HUES64 (cell line): Measurements from ENCODE around the gene TBL1Y.

Experiments
- H3K27ac ChIP-seq: 2 replicates; pipeline ENCODE4 v1.7.0; 2013; ENCODE audit warnings: low read depth, low read length, inconsistent platforms
- H3K27me3 ChIP-seq: 2 replicates; pipeline ENCODE4 v1.6.1; 2013; ENCODE audit warnings: mild to moderate bottlenecking, low read length; ENCODE audit not compliant: insufficient read depth
- H3K36me3 ChIP-seq: 2 replicates; pipeline ENCODE4 v1.6.1; 2013; ENCODE audit warnings: mild to moderate bottlenecking, low read length; ENCODE audit not compliant: insufficient read depth
- H3K4me1 ChIP-seq: 2 replicates; pipeline ENCODE4 v1.6.1; 2013; ENCODE audit warnings: mild to moderate bottlenecking, low read length, moderate library complexity; ENCODE audit not compliant: insufficient read depth
- H3K4me3 ChIP-seq: 2 replicates; pipeline ENCODE4 v1.5.1; 2013; ENCODE audit warnings: mild to moderate bottlenecking, low read length, moderate library complexity
- H3K9ac ChIP-seq: 2 replicates; pipeline ENCODE4 v1.6.1; 2013; ENCODE audit warnings: mild to moderate bottlenecking, low read depth, low read length
- H3K9me3 ChIP-seq: 2 replicates; pipeline ENCODE4 v1.6.1; 2013; ENCODE audit warnings: low read depth, low read length; ENCODE audit not compliant: insufficient read depth
- WGBS: fragments of 150-250, 120-280 bp; methylation state at CpG from one replicate; pipeline ENCODE4 v1.1.7; 2013; ENCODE audit warnings: missing lambda C conversion rate; 5-methylcytosine and 5-hydroxymethylcytosine counted together

TBL1Y gene

GRCh38 chrY:6972271-6972887 is 61.9 kb downstream of the TBL1Y start:
- Histone ChIP-seq H3K27me3 (no peaks in the 10 kb centered on the region), H3K36me3 (no peaks in the 10 kb centered on the region), H3K4me3 (no peak overlapping the region), H3K9me3 (no peaks in the 10 kb centered on the region), H3K27ac (no peak overlapping the region), H3K4me1 (no peaks in the 10 kb centered on the region), H3K9ac (no peak overlapping the region)
- 63% methylated on average over 4 of the region's 4 CpGs for WGBS

DNA sequence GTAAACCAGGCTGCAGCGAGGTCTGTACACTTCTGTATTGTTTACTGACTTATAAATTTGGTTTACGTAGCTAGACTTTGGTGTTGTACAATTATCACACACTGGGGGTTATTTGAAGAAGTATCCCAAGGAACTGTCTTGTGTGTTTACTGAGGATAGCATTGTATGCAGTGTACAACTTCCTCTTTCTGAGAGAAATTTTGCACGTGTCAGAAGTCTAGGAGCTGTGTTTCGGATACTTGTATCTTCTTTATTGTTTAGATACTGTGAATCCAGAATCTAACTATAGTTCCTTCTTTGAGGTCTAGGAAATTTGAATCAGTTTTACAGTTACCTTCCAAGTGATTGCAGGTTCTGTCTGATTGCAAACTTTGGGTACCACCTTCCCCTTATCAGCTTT is 64.5 kb downstream of the TBL1Y start:
- 96% methylated on average over 3 of the region's 4 CpGs for WGBS
- no peak overlapping the region for H3K27ac ChIP-seq
- no peaks in the 10 kb centered on the region for H3K27me3 ChIP-seq
- H3K4me1 ChIP-seq: no peaks in the 10 kb centered on the region
- no peak overlapping the region for H3K9ac ChIP-seq
- no peak overlapping the region for H3K4me3 ChIP-seq
- H3K9me3 ChIP-seq: no peaks in the 10 kb centered on the region
- no peaks in the 10 kb centered on the region for H3K36me3 ChIP-seq

- H3K9me3 ChIP-seq: no peaks in the 10 kb centered on the region
- no peak overlapping the region for H3K9ac ChIP-seq
- WGBS: 91% methylated on average over 5 of the region's 5 CpGs
- no peaks in the 10 kb centered on the region for H3K27me3 ChIP-seq
- H3K4me1 ChIP-seq: no peaks in the 10 kb centered on the region
- no peaks in the 10 kb centered on the region for H3K36me3 ChIP-seq
- H3K4me3 ChIP-seq: no peak overlapping the region
- no peak overlapping the region for H3K27ac ChIP-seq
Observed at GRCh38 chrY:6977783-6978182, 67.3 kb downstream of the TBL1Y start.

DNA sequence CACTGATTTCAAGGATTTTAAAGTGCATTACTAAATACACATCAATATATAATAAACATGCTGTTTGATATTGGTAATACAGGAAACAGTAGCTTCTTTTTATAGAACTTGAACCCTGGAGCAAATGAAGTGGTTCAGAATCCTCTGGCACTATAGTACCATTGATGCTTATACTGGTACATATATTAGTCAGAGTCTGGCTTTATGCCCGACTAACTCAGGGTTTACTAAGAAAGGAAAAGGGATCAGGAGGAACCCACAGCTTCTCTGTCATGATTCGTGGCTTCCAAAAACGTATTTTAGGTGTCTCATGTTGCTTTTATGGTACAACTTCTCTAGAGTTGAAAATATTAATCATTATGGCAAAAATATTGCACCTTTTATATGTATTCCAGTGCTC is 72.7 kb downstream of the TBL1Y start:
- no peaks in the 10 kb centered on the region for H3K36me3 ChIP-seq
- H3K9ac ChIP-seq: no peak overlapping the region
- H3K4me1 ChIP-seq: no peaks in the 10 kb centered on the region
- no peaks in the 10 kb centered on the region for H3K27me3 ChIP-seq
- no peak overlapping the region for H3K27ac ChIP-seq
- no peaks in the 10 kb centered on the region for H3K9me3 ChIP-seq
- WGBS: 91% methylated on average over 3 of the region's 3 CpGs
- H3K4me3 ChIP-seq: no peak overlapping the region

DNA sequence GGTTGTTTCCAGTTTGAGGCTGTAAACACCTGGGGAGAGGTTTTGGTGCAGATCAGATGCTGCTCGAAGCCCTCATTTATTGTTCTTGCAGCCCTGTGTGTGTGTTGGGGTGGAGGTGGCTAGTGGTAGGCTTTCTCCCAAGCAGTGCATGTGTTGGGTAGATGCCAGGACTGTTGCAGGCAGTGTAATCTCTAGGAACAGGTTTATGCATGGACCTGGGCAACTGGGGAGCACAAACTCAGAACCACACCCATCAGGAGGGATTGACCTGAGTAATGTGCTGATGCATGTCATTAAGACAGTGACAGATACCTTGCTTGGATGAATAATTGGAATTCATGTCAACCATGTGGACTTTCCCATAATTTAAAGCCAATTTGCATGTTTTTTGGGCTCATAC is 77.3 kb downstream of the TBL1Y start:
- no peak overlapping the region for H3K4me3 ChIP-seq
- no peaks in the 10 kb centered on the region for H3K27me3 ChIP-seq
- H3K27ac ChIP-seq: no peak overlapping the region
- no peak overlapping the region for H3K9ac ChIP-seq
- H3K4me1 ChIP-seq: no peaks in the 10 kb centered on the region
- WGBS: 84% methylated on average over 1 of the region's 1 CpG
- no peaks in the 10 kb centered on the region for H3K9me3 ChIP-seq
- H3K36me3 ChIP-seq: no peaks in the 10 kb centered on the region

- Histone ChIP-seq H3K4me1 (no peaks in the 10 kb centered on the region), H3K27me3 (no peaks in the 10 kb centered on the region), H3K27ac (no peak overlapping the region), H3K4me3 (no peak overlapping the region), H3K36me3 (no peaks in the 10 kb centered on the region), H3K9me3 (no peaks in the 10 kb centered on the region), H3K9ac (no peak overlapping the region)
- whole genome bisulfite sequencing: 94% methylated on average over 3 of the region's 6 CpGs
Observed at GRCh38 chrY:6989886-6990620, 79.6 kb downstream of the TBL1Y start.

- no peaks in the 10 kb centered on the region for H3K36me3 ChIP-seq
- no peaks in the 10 kb centered on the region for H3K4me1 ChIP-seq
- H3K27ac ChIP-seq: no peak overlapping the region
- H3K9me3 ChIP-seq: no peaks in the 10 kb centered on the region
- H3K4me3 ChIP-seq: no peak overlapping the region
- 95% methylated on average over 3 of the region's 3 CpGs for WGBS
- no peak overlapping the region for H3K9ac ChIP-seq
- no peaks in the 10 kb centered on the region for H3K27me3 ChIP-seq
Observed at GRCh38 chrY:6992041-6992440, 81.5 kb downstream of the TBL1Y start.

- no peaks in the 10 kb centered on the region for H3K27me3 ChIP-seq
- whole genome bisulfite sequencing: 95% methylated on average over 4 of the region's 4 CpGs
- H3K36me3 ChIP-seq: no peaks in the 10 kb centered on the region
- no peak overlapping the region for H3K4me3 ChIP-seq
- no peaks in the 10 kb centered on the region for H3K4me1 ChIP-seq
- no peaks in the 10 kb centered on the region for H3K9me3 ChIP-seq
- H3K9ac ChIP-seq: no peak overlapping the region
- H3K27ac ChIP-seq: no peak overlapping the region
Observed at GRCh38 chrY:6995987-6996386, 85.5 kb downstream of the TBL1Y start.

GRCh38 chrY:6997503-6998066 is 87.1 kb downstream of the TBL1Y start:
- H3K27ac ChIP-seq: no peak overlapping the region
- H3K9me3 ChIP-seq: no peaks in the 10 kb centered on the region
- no peaks in the 10 kb centered on the region for H3K36me3 ChIP-seq
- WGBS: 87% methylated on average over 1 of the region's 1 CpG
- H3K4me3 ChIP-seq: no peak overlapping the region
- H3K4me1 ChIP-seq: no peaks in the 10 kb centered on the region
- no peaks in the 10 kb centered on the region for H3K27me3 ChIP-seq
- no peak overlapping the region for H3K9ac ChIP-seq

DNA sequence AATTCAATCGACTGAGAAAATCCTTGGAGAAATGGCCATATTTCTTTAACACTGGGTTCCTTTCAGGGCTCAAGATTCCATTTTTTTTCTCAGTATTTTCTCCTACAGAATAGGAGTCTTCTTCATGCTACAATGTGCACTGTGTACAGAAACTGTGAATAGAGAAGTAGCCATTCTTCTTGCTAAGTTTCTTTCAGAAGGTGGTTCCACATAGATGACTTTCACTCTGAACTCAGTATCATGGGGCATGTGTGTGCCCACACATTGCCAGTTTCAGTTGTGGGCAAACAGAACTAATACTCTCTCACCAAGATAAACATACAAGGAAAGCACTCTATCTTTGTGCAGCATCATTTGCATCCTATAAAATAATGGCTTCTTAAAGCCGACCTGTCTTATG is 89.4 kb downstream of the TBL1Y start:
- H3K9me3 ChIP-seq: no peaks in the 10 kb centered on the region
- H3K9ac ChIP-seq: no peak overlapping the region
- WGBS: 96% methylated on average over 2 of the region's 2 CpGs
- H3K4me3 ChIP-seq: no peak overlapping the region
- H3K4me1 ChIP-seq: no peaks in the 10 kb centered on the region
- H3K27me3 ChIP-seq: no peaks in the 10 kb centered on the region
- H3K27ac ChIP-seq: no peak overlapping the region
- no peaks in the 10 kb centered on the region for H3K36me3 ChIP-seq

GRCh38 chrY:7002581-7002980 is 92.1 kb downstream of the TBL1Y start:
- Histone ChIP-seq H3K36me3 (no peaks in the 10 kb centered on the region), H3K9ac (no peak overlapping the region), H3K4me3 (no peak overlapping the region), H3K4me1 (0 out of 2 replicates have a peak, but pooled peaks cover under 1% of the 10 kb centered on the region), H3K27me3 (no peaks in the 10 kb centered on the region), H3K27ac (no peak overlapping the region), H3K9me3 (no peaks in the 10 kb centered on the region)
- 84% methylated on average over 2 of the region's 3 CpGs for WGBS
